Measurements from ENCODE around the gene RTRAF. TPM values are rescaled to one million over a fixed set of nuclear protein-coding genes. Genes with fewer than 3 reads are reported as not detected.

The RTRAF gene
- total RNA-seq, 1 experiment from 2014 or later, result 285 TPM

DNA sequence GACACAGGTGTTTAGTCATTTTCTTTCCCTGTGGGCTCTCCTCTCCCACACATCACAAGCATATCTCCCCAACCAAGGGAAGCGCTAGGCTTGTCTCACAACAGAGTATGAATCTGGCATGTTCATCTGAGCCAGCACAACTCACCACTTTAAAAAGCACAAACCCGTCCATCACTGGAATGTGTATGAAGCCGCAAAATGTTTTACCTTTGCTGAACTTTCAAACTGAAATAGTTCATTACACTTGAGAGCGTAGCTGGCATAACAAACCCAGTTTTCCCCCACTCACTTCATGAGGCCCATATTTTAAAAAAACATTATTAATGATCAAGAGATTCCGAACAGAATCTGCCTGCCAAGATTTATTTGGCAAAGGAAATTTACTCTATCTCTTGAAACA lies 63.7 kb downstream of the RTRAF start:
- BruUV-seq (replicated peaks), result no TSS peak
- intact Hi-C loops (cut with micrococcal nuclease), result no loop called here
- POLR2A ChIA-PET, result no interaction called here
- Mint-ChIP-seq H3K27me3 (ENCODE audit: insufficient read depth, unreplicated experiment) (no peaks in the 10 kb centered on the region), H3K36me3 (ENCODE audit: insufficient read depth, unreplicated experiment) (no peaks in the 10 kb centered on the region), H3K27ac (ENCODE audit: low read depth, unreplicated experiment) (no peak overlapping the region), H3K4me1 (ENCODE audit: insufficient read depth, unreplicated experiment) (peaks cover 6% of the 10 kb centered on the region), H3K9me3 (ENCODE audit: unreplicated experiment) (no peaks in the 10 kb centered on the region), H3K4me3 (ENCODE audit: unreplicated experiment) (no peak overlapping the region)
- TF ChIP-seq, protein P1, sequence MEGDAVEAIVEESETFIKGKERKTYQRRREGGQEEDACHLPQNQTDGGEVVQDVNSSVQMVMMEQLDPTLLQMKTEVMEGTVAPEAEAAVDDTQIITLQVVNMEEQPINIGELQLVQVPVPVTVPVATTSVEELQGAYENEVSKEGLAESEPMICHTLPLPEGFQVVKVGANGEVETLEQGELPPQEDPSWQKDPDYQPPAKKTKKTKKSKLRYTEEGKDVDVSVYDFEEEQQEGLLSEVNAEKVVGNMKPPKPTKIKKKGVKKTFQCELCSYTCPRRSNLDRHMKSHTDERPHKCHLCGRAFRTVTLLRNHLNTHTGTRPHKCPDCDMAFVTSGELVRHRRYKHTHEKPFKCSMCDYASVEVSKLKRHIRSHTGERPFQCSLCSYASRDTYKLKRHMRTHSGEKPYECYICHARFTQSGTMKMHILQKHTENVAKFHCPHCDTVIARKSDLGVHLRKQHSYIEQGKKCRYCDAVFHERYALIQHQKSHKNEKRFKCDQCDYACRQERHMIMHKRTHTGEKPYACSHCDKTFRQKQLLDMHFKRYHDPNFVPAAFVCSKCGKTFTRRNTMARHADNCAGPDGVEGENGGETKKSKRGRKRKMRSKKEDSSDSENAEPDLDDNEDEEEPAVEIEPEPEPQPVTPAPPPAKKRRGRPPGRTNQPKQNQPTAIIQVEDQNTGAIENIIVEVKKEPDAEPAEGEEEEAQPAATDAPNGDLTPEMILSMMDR (IDR thresholded peaks at IDR 0.05; ENCODE audit: unreplicated experiment), result no peak
- DNase-seq (ENCODE audit: unreplicated experiment), result no peak
- CTCF ChIA-PET, result no interaction called here

DNA sequence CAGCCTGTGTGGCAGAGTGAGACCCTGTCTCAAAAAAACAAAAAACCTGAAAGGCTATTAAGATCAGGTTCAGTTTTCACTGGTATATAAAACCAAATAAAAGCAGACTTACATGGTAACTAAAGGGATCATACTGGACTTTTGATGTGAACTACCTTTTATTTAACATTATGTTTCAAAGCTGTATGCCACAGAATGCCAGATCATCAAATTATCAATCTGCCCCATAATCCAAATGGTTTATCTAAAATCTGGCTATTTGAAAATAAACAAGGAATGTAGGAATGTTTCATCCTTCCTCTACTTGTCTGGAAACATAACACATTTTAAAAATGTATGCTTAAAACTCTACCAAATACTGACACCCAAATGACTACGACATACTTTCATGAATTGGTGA lies 65.3 kb downstream of the RTRAF start:
- Mint-ChIP-seq H3K4me1 (ENCODE audit: insufficient read depth, unreplicated experiment) (no peaks in the 10 kb centered on the region), H3K9me3 (ENCODE audit: unreplicated experiment) (no peaks in the 10 kb centered on the region), H3K27me3 (ENCODE audit: insufficient read depth, unreplicated experiment) (no peaks in the 10 kb centered on the region), H3K27ac (ENCODE audit: low read depth, unreplicated experiment) (no peak overlapping the region), H3K36me3 (ENCODE audit: insufficient read depth, unreplicated experiment) (no peaks in the 10 kb centered on the region), H3K4me3 (ENCODE audit: unreplicated experiment) (no peak overlapping the region)
- DNase-seq (ENCODE audit: unreplicated experiment), result no peak
- BruUV-seq (replicated peaks), result no TSS peak
- TF ChIP-seq, protein P1 (IDR thresholded peaks at IDR 0.05; ENCODE audit: unreplicated experiment), result no peak
- CTCF ChIA-PET, result no interaction called here
- intact Hi-C loops (cut with micrococcal nuclease), result no loop called here
- POLR2A ChIA-PET, result interaction anchor here (0.6 kb wide), 1 partner anchor 1093 kb away, joined by 3 read pairs; no protein-coding TSS in a partner anchor

DNA sequence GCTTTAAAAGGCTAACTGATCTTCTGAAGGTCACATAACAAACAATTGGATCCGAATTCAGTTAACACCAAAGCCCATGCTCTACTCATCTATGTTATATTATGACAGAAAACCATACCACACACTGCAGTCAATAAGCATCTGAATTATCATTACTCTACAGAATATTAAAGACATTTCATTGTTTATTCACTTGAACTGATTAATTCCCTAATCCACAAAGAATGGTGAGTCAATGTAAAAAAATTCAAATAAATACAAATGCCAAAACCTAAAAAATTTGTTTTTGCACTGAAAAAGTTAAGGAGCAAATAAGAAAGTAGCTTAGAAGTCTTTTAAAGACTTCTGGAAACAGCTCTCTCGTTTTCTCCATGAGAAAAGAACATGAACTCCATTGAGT lies 65.8 kb downstream of the RTRAF start:
- BruUV-seq (replicated peaks), result no TSS peak
- intact Hi-C loops (cut with micrococcal nuclease), result no loop called here
- POLR2A ChIA-PET, result interaction anchor here (0.6 kb wide), 1 partner anchor 1094 kb away, joined by 3 read pairs; no protein-coding TSS in a partner anchor
- Mint-ChIP-seq H3K4me3 (ENCODE audit: unreplicated experiment) (no peak overlapping the region), H3K27ac (ENCODE audit: low read depth, unreplicated experiment) (no peak overlapping the region), H3K4me1 (ENCODE audit: insufficient read depth, unreplicated experiment) (no peaks in the 10 kb centered on the region), H3K9me3 (ENCODE audit: unreplicated experiment) (no peaks in the 10 kb centered on the region), H3K27me3 (ENCODE audit: insufficient read depth, unreplicated experiment) (no peaks in the 10 kb centered on the region), H3K36me3 (ENCODE audit: insufficient read depth, unreplicated experiment) (no peaks in the 10 kb centered on the region)
- TF ChIP-seq, protein P1 (IDR thresholded peaks at IDR 0.05; ENCODE audit: unreplicated experiment), result no peak
- no peak for DNase-seq (ENCODE audit: unreplicated experiment)
- CTCF ChIA-PET, result no interaction called here

DNA sequence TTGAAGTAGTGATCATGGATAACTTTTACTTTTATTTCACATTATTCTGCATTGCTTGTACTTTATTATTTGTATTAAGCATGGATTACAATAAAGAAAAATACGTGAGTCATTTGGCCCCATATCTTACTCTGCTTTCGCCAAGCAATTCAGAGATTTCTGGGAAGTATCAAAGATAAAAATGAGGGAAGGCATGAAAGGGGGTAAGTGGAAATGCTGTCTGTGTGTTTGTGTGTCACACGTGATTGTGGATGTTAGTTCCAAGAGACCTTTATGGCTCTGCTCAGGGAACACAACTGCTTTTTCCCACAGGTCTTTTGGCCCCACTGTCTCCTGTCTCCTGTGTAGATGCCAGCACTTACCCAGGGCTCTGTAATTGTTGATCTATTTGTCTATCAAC lies 69.0 kb downstream of the RTRAF start:
- TF ChIP-seq, protein P1 (IDR thresholded peaks at IDR 0.05; ENCODE audit: unreplicated experiment), result no peak
- intact Hi-C loops (cut with micrococcal nuclease), result no loop called here
- ChIA-PET CTCF (no interaction called here), POLR2A (interaction anchor here (0.6 to 1.2 kb wide), 3 partner anchors 10 to 68 kb away, joined by 3 read pairs; no protein-coding TSS in a partner anchor)
- H3K27me3 Mint-ChIP-seq (ENCODE audit: insufficient read depth, unreplicated experiment), result no peaks in the 10 kb centered on the region
- no peak for DNase-seq (ENCODE audit: unreplicated experiment)
- H3K4me1 Mint-ChIP-seq (ENCODE audit: insufficient read depth, unreplicated experiment), result no peaks in the 10 kb centered on the region
- H3K9me3 Mint-ChIP-seq (ENCODE audit: unreplicated experiment), result no peaks in the 10 kb centered on the region
- no peaks in the 10 kb centered on the region for H3K36me3 Mint-ChIP-seq (ENCODE audit: insufficient read depth, unreplicated experiment)
- no peak overlapping the region for H3K4me3 Mint-ChIP-seq (ENCODE audit: unreplicated experiment)
- BruUV-seq (replicated peaks), result no TSS peak
- no peak overlapping the region for H3K27ac Mint-ChIP-seq (ENCODE audit: low read depth, unreplicated experiment)
